SK-N-SH treated with all-trans-retinoic acid at 6 μM for 48 hours (cell line): ENCODE measurements around the gene CENPB.
A peak's percentile ranks its signal among the peaks of the same experiment; 100 is the strongest.

Source experiments
- ATAC-seq: fragments of 200-7000 bp; cut with Tn5 transposase; 3 replicates; pipeline ENCODE4 v1.9.1; 2020; ENCODE audit warnings: mild to moderate bottlenecking, moderate library complexity
- ARNTL ChIP-seq: fragments of 450-650 bp; formaldehyde crosslinking; IDR thresholded peaks from 2 replicates; pipeline ENCODE4 v1.5.0; 2020; ENCODE audit warnings: low read depth, mild to moderate bottlenecking, moderate library complexity, borderline replicate concordance
- BACH2 ChIP-seq: fragments of 250-450 bp; sonication (Bioruptor Pico); IDR thresholded peaks from 2 replicates; pipeline ENCODE4 v1.9.0; 2021; ENCODE audit warnings: mild to moderate bottlenecking, borderline replicate concordance
- CREB5 ChIP-seq: fragments of 250-450 bp; sonication (Bioruptor Pico); IDR thresholded peaks from 2 replicates; pipeline ENCODE4 v1.5.1; 2020; ENCODE audit warnings: low read depth, mild to moderate bottlenecking, moderate library complexity
- CSRNP3 ChIP-seq: fragments of 250-450 bp; sonication (Bioruptor Pico); IDR thresholded peaks from 2 replicates; pipeline ENCODE4 v1.5.1; 2021; ENCODE audit warnings: mild to moderate bottlenecking, moderate library complexity
- ESRRG ChIP-seq: fragments of 250-450 bp; sonication (Bioruptor Pico); IDR thresholded peaks from 2 replicates; pipeline ENCODE4 v1.6.1; 2021; ENCODE audit warnings: mild to moderate bottlenecking
- GLIS3 ChIP-seq: fragments of 250-450 bp; sonication (Bioruptor Pico); IDR thresholded peaks from 2 replicates; pipeline ENCODE4 v1.5.0; 2020; ENCODE audit warnings: mild to moderate bottlenecking, moderate library complexity
- ISL1 ChIP-seq: fragments of 250-450 bp; sonication (Bioruptor Pico); IDR thresholded peaks from 2 replicates; pipeline ENCODE4 v2.1.2; 2022; ENCODE audit warnings: mild to moderate bottlenecking, moderate library complexity
- OSR1 ChIP-seq: fragments of 250-450 bp; sonication (Bioruptor Pico); IDR thresholded peaks from 2 replicates; pipeline ENCODE4 v1.8.0; 2022; ENCODE audit warnings: moderate library complexity, mild to moderate bottlenecking, inconsistent platforms
- PATZ1 ChIP-seq: fragments of 250-450 bp; sonication (Bioruptor Pico); IDR thresholded peaks from 2 replicates; pipeline ENCODE4 v1.8.0; 2020; ENCODE audit warnings: mild to moderate bottlenecking, moderate library complexity, borderline replicate concordance
- POU6F1 ChIP-seq: fragments of 250-450 bp; sonication (Bioruptor Pico); IDR thresholded peaks from 2 replicates; pipeline ENCODE4 v1.8.0; 2021; ENCODE audit warnings: low read depth, mild to moderate bottlenecking, moderate library complexity, borderline replicate concordance
- PPARA ChIP-seq: fragments of 250-450 bp; sonication (Bioruptor Pico); IDR thresholded peaks from 2 replicates; pipeline ENCODE4 v1.5.0; 2020; ENCODE audit warnings: mild to moderate bottlenecking, borderline replicate concordance
- RARB ChIP-seq: fragments of 250-450 bp; sonication (Bioruptor Pico); IDR thresholded peaks from 2 replicates; pipeline ENCODE4 v1.8.0; 2021; ENCODE audit warnings: mild to moderate bottlenecking, moderate library complexity
- SNAI2 ChIP-seq: fragments of 250-450 bp; sonication (Bioruptor Pico); IDR thresholded peaks from 2 replicates; pipeline ENCODE4 v1.5.0; 2020; ENCODE audit warnings: mild to moderate bottlenecking, moderate library complexity
- TCF4 ChIP-seq: fragments of 250-450 bp; sonication (Bioruptor Pico); IDR thresholded peaks from 2 replicates; pipeline ENCODE4 v1.8.0; 2021; ENCODE audit warnings: mild to moderate bottlenecking, moderate library complexity, borderline replicate concordance
- ZC3H10 ChIP-seq: fragments of 250-450 bp; sonication (Bioruptor Pico); IDR thresholded peaks from 2 replicates; pipeline ENCODE4 v1.5.1; 2021; ENCODE audit warnings: mild to moderate bottlenecking, moderate library complexity
- ZFP3 ChIP-seq: fragments of 250-450 bp; sonication (Bioruptor Pico); IDR thresholded peaks from 2 replicates; pipeline ENCODE4 v1.5.0; 2020; ENCODE audit warnings: mild to moderate bottlenecking, moderate library complexity
- ZNF565 ChIP-seq: fragments of 450-650 bp; formaldehyde crosslinking; conservative IDR thresholded peaks from 2 replicates; pipeline ENCODE4 v1.5.0; 2020; ENCODE audit warnings: low read depth, mild to moderate bottlenecking, moderate library complexity
- ZNF70 ChIP-seq: fragments of 450-650 bp; formaldehyde crosslinking; IDR thresholded peaks from 2 replicates; pipeline ENCODE4 v1.5.0; 2020; ENCODE audit warnings: mild to moderate bottlenecking, moderate library complexity
- ZNF8 ChIP-seq: fragments of 450-650 bp; formaldehyde crosslinking; IDR thresholded peaks from 2 replicates; pipeline ENCODE4 v1.5.0; 2020; ENCODE audit warnings: mild to moderate bottlenecking, moderate library complexity
- TF ChIP-seq, protein P1 (sequence below): fragments of 250-450 bp; sonication (Bioruptor Pico); IDR thresholded peaks from 2 replicates; pipeline ENCODE4 v1.5.0; 2020; ENCODE audit warnings: mild to moderate bottlenecking, moderate library complexity

Gene CENPB

DNA sequence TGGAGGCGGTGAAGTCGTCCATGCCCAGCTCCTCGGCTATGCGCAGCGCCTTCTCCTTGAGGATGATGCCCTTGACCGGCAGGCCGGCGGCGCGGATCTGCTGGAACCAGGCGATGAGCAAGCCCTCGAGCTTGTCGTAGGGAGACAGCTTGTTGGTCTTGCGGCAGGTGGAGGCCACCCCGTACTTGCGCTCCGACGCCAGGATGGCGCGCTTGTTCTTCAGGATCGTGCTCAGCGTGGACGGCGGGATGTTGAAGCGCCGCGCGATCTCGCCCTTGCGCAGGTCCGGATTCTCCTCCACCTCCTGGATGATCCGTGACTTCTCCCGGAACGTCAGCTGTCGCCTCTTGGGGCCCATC, 435 bp downstream of the CENPB start:
- no peak for TF ChIP-seq ZC3H10 (CRISPR knock-in tag)
- TF ChIP-seq BACH2 (CRISPR knock-in tag), result no peak
- no peak for TF ChIP-seq ZFP3
- no peak for TF ChIP-seq PPARA (CRISPR knock-in tag)
- no peak for TF ChIP-seq ARNTL (CRISPR knock-in tag)
- TF ChIP-seq ZNF8 (CRISPR knock-in tag), result no peak
- no peak for TF ChIP-seq ESRRG (CRISPR knock-in tag)
- no peak for TF ChIP-seq POU6F1 (CRISPR knock-in tag)
- TF ChIP-seq SNAI2 (CRISPR knock-in tag), result no peak
- no peak for TF ChIP-seq OSR1 (CRISPR knock-in tag)
- TF ChIP-seq, protein P1, sequence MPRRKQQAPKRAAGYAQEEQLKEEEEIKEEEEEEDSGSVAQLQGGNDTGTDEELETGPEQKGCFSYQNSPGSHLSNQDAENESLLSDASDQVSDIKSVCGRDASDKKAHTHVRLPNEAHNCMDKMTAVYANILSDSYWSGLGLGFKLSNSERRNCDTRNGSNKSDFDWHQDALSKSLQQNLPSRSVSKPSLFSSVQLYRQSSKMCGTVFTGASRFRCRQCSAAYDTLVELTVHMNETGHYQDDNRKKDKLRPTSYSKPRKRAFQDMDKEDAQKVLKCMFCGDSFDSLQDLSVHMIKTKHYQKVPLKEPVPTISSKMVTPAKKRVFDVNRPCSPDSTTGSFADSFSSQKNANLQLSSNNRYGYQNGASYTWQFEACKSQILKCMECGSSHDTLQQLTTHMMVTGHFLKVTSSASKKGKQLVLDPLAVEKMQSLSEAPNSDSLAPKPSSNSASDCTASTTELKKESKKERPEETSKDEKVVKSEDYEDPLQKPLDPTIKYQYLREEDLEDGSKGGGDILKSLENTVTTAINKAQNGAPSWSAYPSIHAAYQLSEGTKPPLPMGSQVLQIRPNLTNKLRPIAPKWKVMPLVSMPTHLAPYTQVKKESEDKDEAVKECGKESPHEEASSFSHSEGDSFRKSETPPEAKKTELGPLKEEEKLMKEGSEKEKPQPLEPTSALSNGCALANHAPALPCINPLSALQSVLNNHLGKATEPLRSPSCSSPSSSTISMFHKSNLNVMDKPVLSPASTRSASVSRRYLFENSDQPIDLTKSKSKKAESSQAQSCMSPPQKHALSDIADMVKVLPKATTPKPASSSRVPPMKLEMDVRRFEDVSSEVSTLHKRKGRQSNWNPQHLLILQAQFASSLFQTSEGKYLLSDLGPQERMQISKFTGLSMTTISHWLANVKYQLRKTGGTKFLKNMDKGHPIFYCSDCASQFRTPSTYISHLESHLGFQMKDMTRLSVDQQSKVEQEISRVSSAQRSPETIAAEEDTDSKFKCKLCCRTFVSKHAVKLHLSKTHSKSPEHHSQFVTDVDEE (CRISPR knock-in tag), result no peak
- TF ChIP-seq ZNF70, result no peak
- TF ChIP-seq ZNF565 (CRISPR knock-in tag), result no peak
- no peak for TF ChIP-seq ISL1 (CRISPR knock-in tag)
- no peak for TF ChIP-seq TCF4 (CRISPR knock-in tag)
- no peak for TF ChIP-seq CSRNP3
- ATAC-seq, result peak; percentile 25; the same call in 2 of the 3 replicates

- ATAC-seq, result no peak
- TF ChIP-seq GLIS3 (CRISPR knock-in tag) (no peak), CSRNP3 (no peak), ARNTL (CRISPR knock-in tag) (no peak), TCF4 (CRISPR knock-in tag) (no peak), PPARA (CRISPR knock-in tag) (no peak), BACH2 (CRISPR knock-in tag) (no peak), ISL1 (CRISPR knock-in tag) (no peak), ZC3H10 (CRISPR knock-in tag) (no peak), PATZ1 (CRISPR knock-in tag) (no peak), RARB (CRISPR knock-in tag) (no peak), OSR1 (CRISPR knock-in tag) (no peak), ESRRG (CRISPR knock-in tag) (no peak), CREB5 (CRISPR knock-in tag) (no peak)
These were observed 1.1 kb downstream of the CENPB start for GRCh38 chr20:3785240-3786125.
